NCI-H2227 (cell line): Measurements from ENCODE around the gene RUFY1.

Source experiments
- DNase-seq: peaks from one replicate; lab custom pipeline; 2025; ENCODE audit not compliant: unreplicated experiment; lab: John Stamatoyannopoulos, UW

Gene RUFY1

DNA sequence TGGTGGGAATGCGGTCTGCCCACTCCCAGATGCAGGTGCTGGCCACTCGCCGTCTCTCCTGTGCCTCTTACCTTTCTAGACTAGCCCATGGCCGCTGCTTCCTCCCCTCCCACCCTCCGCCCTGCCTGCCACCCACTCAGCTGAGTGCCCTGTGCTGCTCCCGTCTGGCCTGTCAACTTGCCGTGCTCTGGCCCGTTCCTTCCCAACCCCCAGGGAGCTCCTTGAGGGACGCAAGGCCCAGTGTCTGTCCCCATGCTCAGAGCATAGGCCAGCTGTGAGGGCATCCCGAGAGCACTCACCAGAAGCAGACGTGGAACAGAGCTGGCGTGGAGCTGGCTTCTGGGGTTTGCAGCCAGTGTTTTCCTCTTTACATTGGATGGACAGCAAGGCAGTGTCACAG lies 53.0 kb downstream of the RUFY1 start:
- no peak for DNase-seq

DNA sequence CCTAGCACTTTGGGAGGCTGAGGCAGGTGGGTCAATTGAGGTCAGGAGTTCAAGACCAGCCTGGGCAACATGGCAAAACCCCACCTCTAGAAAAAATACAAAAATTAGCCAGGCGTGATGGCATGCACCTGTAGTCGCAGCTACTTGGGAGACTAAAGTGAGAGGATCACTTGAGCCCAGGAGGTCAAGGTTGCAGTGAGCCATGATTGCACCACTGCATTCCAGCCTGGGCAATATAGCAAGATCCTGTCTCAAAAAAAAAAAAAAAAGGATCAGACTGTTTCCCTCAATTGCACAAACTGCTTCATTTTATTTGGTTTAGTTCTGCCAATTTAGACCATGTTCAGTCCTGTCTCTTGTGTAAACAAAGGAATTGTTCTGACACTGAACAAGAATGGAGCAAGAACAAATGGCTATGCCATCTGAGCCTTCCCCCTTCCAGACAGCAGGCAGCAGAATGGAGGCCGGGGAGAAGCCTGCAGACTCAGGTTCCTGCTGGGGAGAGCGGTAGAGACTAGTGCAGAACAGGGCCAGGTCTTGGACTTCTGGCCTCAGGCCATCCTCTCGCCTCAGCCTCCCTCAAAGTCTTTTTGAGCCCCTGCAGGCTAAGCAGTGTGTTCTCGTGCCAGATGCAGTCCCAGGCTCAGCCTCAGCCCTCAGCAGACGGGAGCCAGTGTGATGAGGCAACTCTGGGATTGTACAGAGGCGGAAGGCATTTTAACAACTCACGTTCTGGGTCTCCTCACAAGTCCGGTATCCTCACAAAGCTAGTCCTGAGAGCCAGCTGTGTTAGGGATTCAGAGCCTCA lies 54.9 kb downstream of the RUFY1 start:
- no peak for DNase-seq

DNA sequence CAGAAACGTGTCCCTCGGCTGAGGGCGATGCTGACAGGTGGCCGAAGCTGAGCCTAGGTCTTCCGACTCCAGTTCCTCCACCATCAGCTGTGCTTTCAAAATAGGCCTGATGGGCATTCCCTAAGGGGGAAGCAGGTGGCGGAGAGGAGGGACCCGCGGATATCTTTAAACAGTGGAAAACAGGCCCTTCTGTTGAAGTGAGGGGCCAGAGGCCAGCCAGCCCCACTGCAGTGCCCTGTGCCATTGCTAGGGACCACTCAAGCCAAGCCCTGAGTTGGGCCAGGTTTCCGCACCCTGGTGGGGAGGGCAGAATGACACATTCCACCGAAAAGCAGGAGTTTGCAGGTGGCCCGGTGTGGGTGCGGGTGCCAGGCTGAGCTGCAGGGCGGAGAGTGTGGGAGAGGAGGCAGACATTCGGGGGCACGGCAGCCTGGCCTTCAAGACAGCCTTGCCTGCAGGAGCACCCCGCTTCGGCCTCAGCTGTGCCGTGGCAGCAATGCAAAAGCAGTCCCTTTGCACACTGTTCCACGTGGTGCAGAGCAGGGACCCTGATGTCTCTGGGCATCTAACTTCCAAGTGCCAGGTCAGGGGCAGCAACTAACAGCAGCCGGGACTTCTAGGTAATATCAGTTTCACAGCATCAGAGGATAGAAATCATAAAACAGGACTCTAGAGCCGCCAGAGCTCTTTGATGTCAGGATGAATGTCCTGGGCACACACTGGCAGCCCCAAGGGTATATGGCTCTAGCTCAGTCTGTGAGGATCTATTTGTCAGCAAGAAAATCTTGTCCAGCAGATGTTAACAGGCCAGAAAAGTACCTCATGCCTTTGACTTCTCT lies 55.9 kb downstream of the RUFY1 start:
- DNase-seq: no peak

DNA sequence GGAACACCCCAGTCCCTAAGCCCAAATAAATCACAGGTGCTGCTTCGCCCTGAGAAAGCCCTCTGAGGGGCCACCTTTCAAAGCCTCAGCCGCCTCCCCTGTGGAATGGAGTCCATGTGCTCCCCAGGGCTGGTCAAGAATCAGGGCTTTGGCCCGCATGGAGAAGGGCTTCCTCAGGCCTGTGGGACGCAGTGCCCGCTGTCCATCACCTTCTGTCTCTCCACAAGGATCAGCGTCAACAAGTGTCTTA lies 56.5 kb downstream of the RUFY1 start:
- no peak for DNase-seq

DNA sequence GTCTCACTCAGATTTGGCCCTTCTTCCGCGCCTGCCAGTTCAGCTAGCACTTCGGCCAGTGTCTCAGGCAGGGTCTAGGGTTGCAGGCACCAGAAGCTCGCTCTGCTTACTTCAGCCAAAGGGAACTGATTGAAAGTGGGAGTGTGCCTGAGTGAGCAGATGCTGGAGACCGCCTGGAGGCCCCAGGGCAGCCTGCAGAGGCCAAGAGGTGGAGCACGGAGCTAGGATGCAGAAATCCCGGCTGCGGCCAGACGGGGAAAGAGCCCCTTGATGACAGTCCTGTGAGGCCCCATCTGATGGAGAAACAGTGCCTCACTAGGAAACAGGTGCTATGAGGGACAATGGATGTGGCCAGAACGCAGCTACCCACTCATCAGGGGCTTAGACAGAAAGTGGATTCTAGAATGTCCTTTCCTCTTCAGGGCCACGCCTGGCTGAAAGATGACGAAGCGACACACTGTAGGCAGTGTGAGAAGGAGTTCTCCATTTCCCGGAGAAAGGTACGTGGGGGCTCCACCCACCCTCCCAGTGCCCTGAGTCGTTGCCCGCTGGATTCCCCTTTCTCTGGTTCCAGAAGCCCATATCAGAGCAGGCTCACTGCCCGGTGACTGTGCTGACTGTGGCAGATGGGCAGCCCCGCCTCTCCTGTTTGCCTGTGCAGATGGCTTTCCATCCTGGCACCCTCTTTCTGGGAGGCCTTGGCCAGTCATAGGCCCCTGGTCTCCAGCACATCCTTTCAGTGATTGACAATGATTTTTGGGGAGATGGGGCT lies 57.0 kb downstream of the RUFY1 start:
- no peak for DNase-seq

DNA sequence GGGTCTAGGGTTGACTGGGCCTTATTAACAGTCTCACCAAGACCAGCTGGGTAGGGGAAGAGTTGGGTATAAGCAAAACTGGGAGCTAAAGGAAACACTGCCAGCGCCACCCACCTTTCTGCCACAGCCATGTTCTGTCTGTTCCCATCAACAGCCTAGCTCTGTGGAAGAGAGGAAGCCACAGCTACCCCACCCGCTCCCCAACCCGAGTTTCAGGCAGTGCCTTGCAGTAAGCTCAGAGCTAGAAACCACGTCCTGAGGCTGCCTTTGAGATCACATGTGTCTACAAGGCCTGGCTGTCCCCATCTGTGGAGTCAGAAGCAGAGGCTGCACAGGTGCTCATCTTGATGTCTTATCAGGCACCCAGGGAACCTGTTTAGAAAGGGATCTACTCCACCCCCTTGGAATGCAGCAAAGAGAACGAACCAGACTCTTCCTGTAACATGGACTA lies 57.8 kb downstream of the RUFY1 start:
- no peak for DNase-seq

DNA sequence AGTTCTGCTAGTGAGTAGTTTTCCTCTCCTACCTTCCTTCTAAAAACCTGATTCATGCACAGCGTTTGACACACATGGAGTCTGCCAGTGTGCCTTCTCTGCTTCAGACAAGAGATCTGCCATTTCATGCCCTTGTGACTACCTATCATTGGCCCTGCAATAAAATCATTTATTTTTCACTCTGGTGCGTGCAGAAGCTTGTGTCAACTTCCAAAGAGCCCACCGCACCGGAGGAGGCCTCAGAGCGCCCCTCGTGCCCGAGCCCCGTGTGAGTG lies 59.4 kb downstream of the RUFY1 start:
- no peak for DNase-seq

DNA sequence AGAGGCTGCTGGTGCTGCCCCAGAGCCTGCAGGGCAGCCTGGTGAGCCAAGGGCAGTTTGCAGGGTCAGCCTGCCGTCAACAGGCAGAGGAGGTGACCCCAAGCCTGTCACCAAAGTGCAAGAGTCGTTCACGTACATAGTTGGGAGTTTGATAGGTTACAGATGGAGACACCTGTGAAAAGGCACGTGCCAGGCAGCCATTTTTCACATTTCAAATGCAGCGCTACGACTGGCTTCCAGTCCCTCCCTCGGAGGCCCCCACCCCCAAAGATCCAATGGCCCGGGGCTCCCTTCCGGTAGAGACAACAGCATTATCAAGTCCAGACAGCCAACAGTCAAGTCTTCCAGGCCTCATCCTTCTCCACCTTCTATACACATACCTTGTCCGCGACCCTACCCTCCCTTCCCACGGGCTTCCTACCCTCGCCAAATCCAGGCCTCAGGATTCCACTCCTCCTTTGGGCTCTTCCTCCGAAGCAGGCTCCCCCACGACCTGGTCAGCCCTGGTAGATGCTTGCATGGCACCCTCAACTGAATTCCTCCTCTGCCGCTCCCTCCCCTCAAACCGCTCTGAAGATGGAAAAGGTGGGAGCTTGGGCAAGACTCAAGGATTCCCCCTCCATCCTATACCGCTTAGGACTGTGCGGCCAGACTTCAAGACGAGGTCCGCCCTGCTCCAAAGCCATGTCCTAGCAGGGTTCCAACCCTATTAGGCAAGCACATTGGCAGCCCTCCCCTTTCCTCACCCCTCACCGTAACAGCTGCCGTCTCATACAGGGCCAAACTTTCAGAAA lies 60.0 kb downstream of the RUFY1 start:
- DNase-seq: no peak

DNA sequence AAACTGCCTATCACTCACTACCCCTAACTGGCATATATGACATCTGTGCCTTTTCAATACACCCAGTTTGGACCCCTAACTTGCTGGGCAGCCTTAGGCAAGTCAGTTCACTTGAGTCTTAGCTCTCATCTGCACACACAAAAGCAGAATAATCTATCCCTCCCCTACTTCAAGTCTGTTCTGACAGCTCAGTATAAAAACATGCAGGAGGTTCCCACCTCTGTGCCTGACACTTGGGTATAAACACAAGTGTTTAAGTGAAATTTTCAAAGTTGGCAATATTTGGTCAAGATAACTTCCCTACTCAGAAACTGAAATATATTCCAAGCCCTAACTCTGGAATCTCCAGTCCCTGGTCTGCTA lies 60.5 kb downstream of the RUFY1 start:
- DNase-seq: no peak

DNA sequence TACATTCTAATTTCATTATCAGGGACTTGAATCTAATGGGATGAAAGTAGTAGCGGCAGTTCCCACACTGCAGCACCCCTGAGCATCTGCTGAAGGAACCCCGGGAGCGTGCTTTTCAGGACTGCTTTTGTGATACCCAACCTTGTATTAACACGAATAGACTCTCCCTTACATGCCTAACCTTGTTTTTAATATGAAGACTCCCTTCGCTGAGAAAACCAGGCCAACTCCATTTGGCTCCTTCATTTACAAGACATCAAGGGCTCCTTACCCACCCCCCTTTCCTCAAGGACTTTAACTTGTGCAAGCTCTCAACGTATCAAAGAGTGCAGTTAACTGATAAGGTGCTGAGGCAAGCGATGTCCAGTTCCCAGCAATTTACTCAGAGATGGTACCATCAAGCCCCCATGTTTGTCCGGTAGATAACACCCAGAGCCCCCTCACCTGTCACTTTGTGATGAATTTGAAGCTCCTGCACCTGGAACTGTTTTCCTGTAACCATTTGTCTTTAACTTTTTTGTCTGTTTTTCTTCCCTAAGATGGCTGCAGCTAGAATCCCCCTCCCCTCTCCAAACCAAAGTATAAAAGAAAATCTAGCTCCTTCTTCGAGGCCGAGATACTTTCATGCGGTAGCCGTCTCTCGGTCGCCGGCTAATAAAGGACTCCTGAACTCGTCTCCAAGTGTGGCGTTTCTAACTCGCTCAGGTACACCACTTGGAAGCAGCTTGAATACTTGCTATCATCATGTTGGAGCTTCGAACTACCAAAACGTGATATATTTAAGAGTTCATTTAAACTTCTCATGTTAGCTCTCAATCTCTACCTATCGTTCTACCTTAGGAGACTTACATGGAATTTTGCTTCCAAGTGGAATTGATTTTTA lies 62.5 kb downstream of the RUFY1 start:
- no peak for DNase-seq

DNA sequence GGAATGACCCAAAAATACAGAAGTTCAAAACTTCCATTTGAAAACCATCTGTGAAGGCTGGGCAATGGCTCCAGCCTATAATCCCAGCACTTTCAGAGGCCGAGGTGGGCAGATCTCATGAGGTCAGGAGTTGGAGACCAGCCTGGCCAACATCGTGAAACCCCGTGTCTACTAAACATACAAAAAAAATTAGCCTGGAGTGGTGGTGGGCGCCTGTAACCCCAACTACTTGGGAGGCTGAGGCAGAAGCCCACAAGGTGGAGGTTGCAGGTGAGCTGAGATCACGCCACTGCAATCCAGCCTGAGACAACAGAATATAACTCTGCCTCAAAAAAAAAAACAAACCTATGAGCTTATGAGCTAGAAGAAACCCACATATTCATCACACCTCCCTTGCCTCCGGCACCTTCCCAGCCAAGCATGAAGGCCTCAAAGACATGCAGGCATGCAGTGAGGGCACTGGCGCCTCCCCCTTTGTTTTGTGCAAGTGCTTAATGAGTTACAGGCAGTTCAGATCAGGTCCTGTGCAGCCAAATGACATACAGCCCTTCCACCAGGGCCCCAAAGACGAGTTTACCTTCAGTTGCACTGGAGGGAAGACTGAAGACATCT lies 63.2 kb downstream of the RUFY1 start:
- DNase-seq: no peak

DNA sequence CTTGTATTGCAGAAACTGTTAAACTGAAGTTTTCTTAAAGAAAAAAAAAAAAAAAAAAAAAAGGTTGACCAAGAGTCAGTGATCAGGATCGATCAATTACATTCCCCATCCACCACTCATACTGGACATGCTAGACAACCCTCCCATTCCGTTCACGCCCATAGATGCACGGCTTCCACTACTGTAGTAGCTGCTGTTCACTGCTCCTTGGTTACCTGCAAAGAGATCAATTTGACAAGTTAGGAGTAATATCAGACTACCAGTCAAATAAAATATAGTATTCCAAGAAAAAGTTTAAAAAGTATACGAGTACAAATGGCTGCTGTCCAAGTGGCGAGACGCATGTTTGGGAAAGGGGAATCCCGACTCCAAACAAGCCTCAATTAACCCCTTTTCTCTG lies 64.4 kb downstream of the RUFY1 start:
- no peak for DNase-seq

DNA sequence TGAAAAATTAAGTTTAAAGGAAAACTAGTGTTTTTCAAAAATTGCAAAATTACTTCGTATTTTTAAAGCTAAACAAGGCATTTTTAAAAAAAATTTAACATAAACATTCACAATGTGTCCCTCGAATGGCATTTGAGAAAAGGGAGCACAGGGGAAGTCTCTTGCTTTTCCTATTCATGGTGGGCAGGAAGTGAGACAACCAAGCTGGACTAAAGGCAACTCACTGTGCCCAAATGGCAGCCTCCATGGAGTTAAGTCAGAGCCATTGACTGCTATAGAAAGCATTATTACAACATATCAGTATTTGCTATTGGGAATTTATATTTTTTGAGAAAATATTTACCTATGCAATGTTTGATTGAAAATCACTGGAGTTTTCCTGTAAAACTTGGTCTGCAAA lies 64.8 kb downstream of the RUFY1 start:
- DNase-seq: no peak

DNA sequence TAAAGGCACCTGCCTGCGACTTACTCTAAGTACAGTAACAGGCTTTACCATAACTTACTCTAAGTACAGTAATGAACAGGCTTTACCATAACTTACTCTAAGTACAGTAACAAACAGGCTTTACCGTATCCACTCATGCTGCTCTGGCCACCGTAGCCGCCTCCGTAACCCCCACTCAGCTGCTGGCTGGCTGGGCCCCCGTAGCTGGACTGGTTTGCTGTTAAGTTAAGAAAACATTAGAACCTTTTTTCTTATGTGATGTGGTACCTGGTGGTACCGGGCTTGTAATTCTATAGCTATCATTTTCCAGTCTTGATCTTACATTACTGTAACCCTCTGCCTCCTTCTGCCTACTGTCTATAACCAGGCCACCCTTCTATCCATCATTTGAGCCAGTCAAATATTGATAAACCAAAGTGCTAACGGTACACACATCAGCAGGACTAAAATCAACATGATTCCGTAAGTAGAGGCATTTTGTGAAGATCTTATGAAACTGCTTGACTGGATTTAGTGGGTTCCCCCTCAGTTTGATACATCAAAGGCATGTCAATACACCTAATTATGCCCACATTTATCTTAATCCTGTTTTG lies 65.7 kb downstream of the RUFY1 start:
- no peak for DNase-seq

DNA sequence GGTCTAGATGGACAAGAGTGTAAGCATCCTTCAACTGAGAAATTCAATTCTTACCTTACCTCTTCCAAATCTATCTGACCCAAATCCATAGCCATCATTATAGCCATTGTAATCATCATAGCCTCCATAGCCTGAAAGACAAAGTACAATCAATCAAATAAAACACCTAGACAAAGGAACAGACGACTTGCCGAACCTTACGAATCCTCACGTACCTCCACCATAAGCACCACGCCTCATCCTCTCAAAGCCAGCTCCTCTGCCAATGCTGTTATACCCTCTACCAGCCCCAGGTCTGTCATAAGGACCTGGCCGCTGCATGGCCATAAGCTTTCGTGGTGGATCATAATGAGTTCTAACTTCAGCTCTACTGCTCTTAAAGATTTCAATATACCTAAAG lies 67.6 kb downstream of the RUFY1 start:
- no peak for DNase-seq

DNA sequence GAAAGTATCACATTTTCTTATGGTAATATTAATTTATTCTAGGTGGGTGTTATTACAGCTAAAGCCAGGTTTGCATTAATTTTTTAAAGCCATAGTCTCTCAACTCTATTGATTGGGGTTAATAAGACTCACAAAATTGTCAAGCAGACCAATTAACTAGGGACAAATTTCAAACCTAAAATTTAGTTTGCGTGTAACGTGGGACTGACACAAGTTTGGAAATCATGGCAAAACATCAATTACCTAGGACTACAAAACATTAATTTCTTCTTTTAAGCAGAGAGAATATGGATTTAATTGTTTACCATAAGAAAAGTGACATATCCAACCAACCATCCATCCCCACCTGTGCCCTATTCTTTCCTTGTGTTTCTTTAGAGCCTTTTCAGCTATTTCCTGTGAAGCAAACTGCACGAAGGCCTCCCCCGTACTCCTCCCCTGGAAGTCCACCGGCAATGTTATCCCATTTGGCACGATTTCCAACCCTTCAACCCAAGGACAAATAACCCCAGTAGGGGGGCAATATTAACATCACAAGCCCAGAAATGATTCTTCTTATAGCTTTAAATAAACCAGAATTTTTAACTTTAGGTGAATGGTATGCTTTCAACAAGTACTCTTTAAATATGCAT lies 68.7 kb downstream of the RUFY1 start:
- DNase-seq: no peak

DNA sequence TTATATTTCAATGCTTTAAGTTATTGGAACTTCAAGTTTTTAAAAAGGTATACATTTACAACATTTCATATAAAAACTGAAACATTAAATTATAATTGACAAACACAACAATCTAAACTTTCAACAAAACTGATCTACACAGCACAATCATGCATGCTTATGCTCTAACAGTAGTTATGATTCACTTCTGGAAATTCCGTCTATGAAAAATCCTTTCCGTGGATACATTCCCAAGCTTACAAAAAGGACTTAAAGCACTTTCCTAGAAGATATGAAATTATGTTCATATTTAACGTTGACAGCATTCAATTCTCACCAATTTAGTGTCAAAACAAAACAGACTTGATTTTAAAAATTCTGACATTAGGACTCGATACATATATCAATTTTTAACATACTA lies 69.4 kb downstream of the RUFY1 start:
- DNase-seq: no peak

DNA sequence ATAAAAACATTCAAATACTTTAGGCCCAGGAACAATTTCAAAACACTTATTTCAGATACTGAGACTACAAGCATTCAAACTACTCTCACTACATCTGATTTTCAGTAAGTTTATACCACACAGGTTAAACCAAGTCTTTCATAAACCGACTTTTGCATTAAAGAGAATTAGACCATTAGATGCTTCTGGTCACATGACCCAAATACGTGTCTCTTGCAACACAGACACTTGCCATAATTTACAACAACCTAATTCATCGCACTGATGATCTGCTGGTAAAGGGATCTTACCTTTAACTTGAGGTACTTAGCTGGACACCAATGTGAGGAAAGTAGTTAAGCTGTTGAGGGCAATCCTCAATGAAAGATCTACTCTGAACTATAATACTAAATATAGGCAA lies 69.9 kb downstream of the RUFY1 start:
- DNase-seq: no peak

DNA sequence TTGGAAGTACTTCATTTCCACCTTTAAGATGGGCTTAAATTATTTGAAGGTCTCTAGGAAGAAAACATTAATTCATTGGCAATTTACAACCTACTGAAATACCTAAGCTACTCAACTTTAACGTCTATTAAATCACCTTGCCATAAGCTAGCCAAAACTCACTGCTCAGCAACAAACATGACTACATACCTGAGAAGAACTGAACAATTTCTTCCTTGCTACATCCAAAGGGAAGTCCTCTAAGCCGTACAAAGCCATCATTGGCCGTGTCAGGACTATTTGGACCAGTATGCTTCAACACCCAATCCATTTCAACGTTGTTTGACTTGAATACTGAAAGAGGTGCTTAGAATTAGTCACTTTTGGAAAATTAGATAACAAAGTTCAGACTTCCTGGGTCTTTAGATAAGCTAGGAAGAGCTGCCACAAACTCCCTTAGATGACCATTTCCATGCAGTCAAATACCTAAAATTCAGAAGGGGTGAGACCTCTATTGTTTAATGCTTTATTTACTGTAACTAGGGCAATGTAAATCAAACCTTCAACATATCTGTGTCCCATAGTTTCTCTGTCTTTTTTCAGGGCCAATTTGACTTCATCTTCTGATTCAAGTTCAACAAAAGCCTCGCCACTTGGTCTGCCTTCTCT lies 70.5 kb downstream of the RUFY1 start:
- DNase-seq: no peak
